Epithelial cell of proximal tubule (primary cell): ENCODE measurements around the gene BPIFB3. TPM values are rescaled to one million over a fixed set of nuclear protein-coding genes. Genes with fewer than 3 reads are reported as not detected.

Experiments used
- DNase-seq: peaks from one replicate; pipeline ENCODE4 v3.0.0-alpha.2; 2011; ENCODE audit warnings: low read depth
- H3K4me3 ChIP-seq: 2 replicates; pipeline ENCODE4 v1.5.1; 2011; ENCODE audit warnings: low read depth, mild to moderate bottlenecking, low read length
- total RNA-seq: library from RNA; depleted of rRNA; stranded (reverse); fragments of >200 nt; gene quantifications from 2 replicates; pipeline ENCODE4 v1.2.3, GENCODE V29; 2015
- TF ChIP-seq, protein P1 (sequence below): conservative IDR thresholded peaks from 2 replicates; pipeline ENCODE4 v1.5.1; 2012; ENCODE audit warnings: low read depth, mild to moderate bottlenecking, low read length

The BPIFB3 gene
- total RNA-seq, 1 donor from 2014 or later: not detected

DNA sequence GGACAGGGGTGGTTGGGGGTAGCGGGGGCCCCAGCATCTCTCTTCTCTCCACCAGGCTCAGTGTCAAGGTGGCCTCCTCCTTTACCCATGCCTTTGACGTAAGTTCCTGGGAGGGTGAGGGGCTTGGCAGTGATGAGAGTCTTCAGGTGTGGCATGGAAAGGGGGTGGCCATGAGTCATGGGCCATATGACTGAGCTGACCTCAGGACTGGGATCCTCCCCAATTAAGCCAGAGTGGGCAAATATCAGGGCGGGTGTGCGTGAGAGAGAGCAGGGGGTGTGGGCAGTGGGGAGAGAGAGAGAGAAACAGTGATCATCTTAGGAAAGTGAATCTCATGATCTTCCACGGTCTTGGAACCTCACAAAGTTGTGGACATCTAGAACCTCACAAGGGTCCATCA is 17.5 kb downstream of the BPIFB3 start:
- DNase-seq: no peak
- TF ChIP-seq, protein P1, sequence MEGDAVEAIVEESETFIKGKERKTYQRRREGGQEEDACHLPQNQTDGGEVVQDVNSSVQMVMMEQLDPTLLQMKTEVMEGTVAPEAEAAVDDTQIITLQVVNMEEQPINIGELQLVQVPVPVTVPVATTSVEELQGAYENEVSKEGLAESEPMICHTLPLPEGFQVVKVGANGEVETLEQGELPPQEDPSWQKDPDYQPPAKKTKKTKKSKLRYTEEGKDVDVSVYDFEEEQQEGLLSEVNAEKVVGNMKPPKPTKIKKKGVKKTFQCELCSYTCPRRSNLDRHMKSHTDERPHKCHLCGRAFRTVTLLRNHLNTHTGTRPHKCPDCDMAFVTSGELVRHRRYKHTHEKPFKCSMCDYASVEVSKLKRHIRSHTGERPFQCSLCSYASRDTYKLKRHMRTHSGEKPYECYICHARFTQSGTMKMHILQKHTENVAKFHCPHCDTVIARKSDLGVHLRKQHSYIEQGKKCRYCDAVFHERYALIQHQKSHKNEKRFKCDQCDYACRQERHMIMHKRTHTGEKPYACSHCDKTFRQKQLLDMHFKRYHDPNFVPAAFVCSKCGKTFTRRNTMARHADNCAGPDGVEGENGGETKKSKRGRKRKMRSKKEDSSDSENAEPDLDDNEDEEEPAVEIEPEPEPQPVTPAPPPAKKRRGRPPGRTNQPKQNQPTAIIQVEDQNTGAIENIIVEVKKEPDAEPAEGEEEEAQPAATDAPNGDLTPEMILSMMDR: no peak
- no peak overlapping the region for H3K4me3 ChIP-seq

GRCh38 chr20:33072362-33072761 is 18.7 kb downstream of the BPIFB3 start:
- H3K4me3 ChIP-seq: no peak overlapping the region
- DNase-seq: no peak
- TF ChIP-seq, protein P1: no peak

GRCh38 chr20:33072813-33073212 is 19.1 kb downstream of the BPIFB3 start:
- H3K4me3 ChIP-seq: no peak overlapping the region
- no peak for DNase-seq
- TF ChIP-seq, protein P1: no peak

DNA sequence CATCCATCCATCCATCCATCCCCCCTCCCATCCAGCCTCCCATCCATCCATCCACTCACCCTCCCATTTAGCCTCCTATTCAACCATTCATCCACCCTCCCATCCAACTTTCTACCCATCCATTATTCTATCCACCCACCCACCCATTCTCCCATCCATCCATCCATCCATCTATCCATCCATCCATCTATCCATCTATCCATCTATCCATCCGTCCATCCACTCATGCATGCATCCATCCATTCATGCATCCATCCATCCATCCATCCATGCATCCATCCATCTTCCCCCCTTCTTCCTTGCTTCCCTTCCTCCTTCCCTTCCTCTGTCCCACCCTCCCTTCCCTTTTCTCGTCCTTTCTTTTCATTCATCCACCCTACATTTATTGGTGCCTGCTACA is 21.0 kb downstream of the BPIFB3 start:
- no peak for DNase-seq
- no peak overlapping the region for H3K4me3 ChIP-seq
- TF ChIP-seq, protein P1: no peak

DNA sequence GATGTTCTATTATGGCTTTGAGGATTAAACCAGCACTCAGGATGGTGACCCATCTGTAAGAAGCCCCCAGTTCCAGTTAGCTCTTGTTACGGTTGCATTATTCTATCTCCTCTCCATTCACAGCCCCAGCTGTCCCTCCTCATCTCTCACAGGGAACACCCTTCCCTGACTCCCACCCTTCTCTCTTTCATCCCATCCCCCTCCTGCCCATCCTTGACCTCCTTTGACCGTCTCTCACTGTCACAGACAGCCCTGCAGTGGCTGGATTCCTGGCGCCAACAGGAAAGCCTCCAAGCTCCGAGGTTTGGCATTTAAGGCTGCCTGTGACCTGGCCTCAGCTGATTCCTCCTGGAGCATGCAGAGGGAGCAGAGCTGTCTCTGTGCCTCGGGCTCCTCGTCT is 21.6 kb downstream of the BPIFB3 start:
- TF ChIP-seq, protein P1: no peak
- no peak overlapping the region for H3K4me3 ChIP-seq

DNA sequence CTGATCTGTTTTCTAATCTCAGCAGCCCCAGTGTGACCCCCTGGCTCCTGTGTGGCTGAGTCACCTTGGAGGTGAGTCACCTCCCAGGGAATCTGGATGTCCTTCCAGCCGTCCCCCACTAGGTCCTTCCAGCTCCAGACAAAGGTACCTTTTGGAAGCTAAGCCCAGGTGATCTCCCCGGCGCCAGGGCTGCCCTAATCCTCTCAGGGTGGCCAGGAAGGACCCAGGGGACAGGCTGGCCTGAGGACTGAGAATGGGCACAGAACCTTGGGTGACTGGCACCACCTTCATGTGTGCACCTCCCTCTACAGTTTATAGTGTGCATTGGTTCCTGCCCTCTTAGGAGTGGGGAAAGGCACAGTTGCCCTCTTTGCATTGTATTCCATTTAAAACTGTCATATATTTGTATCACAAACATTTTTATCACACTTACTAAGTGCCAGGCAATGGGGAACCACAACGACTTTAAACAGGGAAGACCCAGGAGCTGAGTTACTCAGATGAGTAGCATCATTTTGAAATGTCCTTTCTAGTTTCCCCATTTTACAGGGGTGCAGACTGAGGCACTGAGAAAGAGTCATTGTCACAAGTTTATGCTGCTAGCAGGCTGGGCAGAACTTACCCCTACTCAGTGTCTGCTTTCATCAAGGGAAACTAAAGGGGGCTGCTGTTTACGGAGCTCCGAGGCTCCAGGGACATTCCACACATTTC is 23.1 kb downstream of the BPIFB3 start:
- TF ChIP-seq, protein P1: peak; percentile 45
- H3K4me3 ChIP-seq: no peak overlapping the region
- no peak for DNase-seq

More for the DNA sequence above, 21.6 kb downstream of the BPIFB3 start:
- DNase-seq: no peak

GRCh38 chr20:33079259-33079658 is 25.6 kb downstream of the BPIFB3 start, which contains the start of gene BPIFB4:
TSS of gene BPIFB4 (plus strand) at chr20:33079643. CDS start at chr20:33081527, 1,884 bp downstream.
- TF ChIP-seq, protein P1: no peak
- DNase-seq: no peak

More at GRCh38 chr20:33079259-33079658, 25.6 kb downstream of the BPIFB3 start, which contains the start of gene BPIFB4:
- no peak within 1 kb of the TSS for H3K4me3 ChIP-seq
